Tongue (tissue), 2 donors: ENCODE measurements around the gene SPATC1L. TPM values are rescaled to one million over a fixed set of nuclear protein-coding genes. Genes with fewer than 3 reads are reported as not detected.
"Not testable (repeated sequence)": the region's sequence is repeated elsewhere in the genome, so short reads cannot be mapped to it uniquely, and the experiment has no call there.

Source experiments
- DNase-seq: peaks from one replicate; pipeline ENCODE4 v3.0.0-alpha.2; 2015
- total RNA-seq: library from RNA; depleted of rRNA; stranded (reverse); fragments of >200 nt; gene quantifications from one replicate; pipeline ENCODE4 v1.2.3, GENCODE V29; 2014

The SPATC1L gene
- total RNA-seq, 1 donor from 2014 or later: 5.9 TPM

GRCh38 chr21:46200877-46201803, 16.9 kb upstream of the SPATC1L start:
- DNase-seq: not testable (repeated sequence)

DNA sequence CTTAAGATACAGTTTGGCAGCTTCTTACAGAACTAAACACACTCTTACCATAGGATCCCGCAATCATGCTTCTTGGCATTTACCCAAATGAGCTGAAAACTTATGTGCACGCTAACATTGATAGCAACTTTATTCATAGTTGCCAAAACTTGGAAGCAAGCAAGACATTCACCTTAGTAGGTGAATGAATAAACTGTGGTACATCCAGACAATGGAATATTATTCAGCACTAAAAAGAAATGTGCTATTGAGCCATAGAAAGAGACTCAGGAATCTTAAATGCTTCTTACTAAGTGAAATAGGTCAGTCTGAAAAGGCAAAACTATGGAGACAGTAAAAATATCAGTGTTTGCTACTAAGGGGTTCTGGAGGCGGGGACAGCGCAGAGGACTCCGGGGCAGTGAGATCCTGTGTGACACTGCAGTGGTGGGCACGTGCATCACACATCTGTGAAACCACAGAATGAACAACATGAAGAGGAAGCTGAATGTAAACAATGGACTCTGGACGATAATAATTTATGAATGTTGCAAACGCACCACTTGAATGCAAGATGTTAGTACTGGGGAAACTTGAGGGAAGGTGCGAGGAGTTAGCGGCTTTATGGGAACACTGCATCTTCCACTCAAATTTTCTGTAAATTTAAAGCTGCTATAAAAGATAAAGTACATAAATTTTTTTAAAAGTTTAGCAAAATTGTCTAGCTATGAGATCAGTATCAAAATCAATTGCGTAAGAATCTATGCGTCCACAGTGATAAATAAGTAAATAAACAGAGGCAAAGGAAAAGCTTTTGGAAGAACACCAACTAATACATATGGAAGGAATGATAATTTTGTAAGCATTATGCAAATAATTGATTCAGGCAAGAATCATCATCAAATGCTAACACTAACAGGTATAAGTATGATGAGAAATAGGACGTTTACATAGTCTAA, 15.4 kb upstream of the SPATC1L start:
- no peak for DNase-seq

DNA sequence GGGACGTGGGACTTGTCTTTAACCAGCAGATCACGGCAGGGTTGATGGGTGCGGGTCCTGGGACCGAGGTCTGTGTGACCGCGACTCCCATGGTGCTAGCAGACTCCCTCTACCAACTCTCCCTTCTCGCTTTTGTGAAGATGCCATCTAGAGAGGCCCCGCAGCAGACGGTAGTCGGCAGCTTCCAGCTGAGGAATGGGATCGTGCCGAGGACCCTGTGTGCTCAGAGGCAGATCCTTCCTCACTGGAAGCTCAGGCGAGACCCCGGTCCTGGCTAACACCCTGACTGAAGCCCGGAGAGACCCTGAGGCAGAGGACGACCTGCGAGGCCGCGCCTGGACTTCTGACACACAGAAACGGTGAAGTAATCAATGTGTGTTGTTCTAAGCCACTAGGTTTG, 12.5 kb upstream of the SPATC1L start:
- no peak for DNase-seq

GRCh38 chr21:46195595-46196195, 11.4 kb upstream of the SPATC1L start:
- no peak for DNase-seq

DNA sequence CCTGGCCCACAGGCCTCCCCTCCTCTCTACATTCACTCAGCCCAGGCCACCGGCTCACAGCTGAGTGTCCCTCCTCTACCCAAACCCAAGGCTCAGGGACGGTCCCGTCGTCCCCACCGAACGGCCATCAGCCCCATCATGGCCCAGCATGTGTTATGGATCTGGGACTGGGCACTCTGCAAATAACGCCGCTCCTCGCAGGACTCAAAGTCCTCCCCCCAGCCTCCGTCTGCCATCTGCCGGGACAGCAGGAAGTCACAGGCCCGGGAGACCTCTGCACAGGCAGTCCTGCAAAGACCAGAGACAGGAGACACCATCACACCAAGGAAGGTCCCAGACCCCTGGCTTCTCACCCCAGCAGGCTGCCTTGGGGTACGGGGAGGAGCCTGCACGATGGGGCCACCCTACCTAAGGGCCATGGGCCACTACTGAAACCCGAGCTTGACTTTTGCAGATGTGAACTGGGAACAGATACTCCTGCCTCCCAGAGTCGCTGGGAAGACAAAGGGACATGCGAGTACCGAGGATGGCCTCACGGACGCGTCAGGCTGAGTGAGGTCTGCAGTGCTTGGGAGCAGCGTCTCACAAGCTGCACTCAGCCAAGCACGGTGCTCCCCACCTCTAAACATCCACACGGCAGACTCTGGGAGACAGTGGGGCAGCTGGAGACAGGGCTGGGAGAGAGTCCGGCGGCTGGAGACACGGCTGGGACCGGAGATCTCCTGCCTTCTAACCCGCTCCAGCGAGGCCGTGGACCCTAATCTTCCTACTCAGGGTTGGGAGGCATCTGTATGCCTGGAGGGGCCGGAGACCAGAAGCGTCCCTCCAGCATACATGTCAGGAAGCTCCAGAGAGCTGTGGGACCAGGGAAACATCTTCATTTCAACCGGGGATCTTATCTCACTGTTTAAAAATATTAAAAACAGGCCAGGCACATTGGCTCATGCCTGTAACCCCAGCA, 10.4 kb upstream of the SPATC1L start:
- DNase-seq: no peak

DNA sequence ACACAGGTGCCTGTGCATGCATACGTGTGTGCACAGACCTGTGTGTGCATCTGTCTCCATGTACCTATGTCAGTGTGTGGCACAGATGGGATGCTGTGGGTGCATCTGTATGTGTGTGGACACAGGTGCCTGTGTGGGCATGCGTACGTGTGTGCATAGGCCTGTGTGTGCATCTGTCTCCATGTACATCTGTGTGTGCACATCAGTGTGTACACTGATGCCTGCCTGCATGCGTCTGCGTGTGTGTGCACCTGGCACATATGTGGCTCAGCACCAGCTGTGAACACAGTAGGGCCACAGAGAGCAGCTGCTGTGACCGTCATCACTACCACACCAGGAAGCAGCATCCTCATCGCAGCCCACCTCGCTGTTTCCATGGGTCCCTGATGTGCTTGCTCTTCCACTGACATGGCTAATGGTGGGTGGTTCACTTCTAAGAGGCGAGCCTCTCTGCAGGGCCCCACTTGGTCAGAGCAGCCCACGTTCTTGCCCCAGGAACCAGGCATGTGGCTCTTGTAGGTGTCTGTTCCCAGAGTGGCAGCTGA, 9.6 kb upstream of the SPATC1L start:
- no peak for DNase-seq

GRCh38 chr21:46191686-46192575, 7.7 kb upstream of the SPATC1L start:
- no peak for DNase-seq

DNA sequence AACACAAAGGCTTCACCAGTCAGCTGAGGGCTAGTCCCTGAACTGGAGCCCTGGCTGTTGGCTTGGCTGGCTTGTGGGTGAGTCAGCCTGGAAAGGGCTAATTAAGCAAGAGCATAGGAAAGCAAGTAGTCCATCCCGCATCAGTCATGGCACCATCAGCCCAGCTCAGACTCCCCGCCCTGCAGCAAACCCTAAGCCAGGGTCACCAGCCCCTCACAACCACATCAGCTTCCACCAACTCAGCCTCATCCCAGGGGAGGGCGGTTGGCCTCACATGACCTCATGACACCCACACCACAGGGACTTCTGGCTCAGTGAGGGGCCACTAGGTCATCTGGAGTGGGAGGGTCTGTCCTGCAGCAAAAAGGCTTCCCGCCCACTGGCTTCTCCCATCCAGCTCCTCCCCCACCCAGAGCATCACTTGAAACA, 7.0 kb upstream of the SPATC1L start:
- no peak for DNase-seq

- no peak for DNase-seq
Observed at GRCh38 chr21:46190491-46191131, 6.4 kb upstream of the SPATC1L start.

DNA sequence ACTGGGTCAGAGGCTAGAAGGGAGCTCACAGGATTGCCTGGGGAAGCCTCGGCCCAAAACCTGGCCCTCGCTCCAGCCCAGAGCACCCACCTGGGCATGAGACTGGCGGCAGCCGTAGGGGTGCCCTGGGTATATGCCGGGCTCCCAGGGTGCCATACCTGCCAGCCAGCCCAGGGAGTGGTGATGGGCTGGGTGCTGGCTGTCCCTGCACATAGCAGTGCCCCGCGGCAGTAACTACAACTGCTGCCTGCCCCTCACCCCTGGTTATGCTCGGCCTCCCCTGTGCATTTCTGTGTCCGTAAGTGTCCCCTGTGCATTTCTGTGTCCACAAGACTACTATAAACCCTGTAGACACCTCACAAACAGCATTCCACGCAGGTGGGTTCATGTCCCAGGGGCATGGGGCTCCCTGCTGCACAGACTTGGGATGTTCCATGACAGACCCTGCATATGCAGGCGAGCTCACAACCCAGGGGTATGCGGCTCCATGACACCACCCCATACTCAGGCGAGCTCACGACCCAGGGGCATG, 5.8 kb upstream of the SPATC1L start:
- DNase-seq: no peak

DNA sequence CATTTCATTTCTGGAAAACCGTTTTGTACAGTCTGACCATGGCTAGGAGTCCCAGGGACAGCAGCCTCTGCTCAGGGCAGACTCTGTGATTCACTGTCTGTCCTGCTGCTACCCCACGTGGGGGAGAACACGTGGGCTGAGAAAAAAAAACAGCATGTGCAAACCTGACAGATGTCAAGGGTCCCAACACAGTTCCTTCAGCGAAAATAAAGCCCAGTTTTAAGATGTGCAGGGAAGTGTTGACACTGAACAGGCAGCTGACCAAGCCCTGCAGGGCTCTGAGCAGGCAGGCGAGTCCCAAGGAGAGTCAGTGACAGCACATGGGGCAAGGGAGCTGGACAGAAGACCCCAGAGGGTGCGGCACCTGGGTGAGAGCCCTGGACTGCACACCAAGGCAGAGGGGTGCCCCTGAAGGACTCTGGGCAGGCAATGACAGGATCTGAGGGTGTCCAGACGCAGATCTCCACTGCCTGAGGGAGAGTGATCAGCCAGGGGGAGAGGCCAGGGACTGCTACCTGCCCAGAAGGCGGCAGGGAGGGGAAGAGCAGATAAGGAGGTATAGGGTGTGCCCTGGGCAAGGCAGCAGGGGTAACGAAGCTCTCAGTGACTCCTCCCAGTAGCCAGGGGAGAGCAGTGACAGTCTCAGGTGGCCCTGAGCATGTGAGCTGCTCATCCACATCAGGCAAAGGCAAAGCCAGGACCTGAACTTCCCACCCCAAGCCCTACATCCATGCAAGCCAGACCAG, 5.1 kb upstream of the SPATC1L start:
- DNase-seq: peak; percentile 21

DNA sequence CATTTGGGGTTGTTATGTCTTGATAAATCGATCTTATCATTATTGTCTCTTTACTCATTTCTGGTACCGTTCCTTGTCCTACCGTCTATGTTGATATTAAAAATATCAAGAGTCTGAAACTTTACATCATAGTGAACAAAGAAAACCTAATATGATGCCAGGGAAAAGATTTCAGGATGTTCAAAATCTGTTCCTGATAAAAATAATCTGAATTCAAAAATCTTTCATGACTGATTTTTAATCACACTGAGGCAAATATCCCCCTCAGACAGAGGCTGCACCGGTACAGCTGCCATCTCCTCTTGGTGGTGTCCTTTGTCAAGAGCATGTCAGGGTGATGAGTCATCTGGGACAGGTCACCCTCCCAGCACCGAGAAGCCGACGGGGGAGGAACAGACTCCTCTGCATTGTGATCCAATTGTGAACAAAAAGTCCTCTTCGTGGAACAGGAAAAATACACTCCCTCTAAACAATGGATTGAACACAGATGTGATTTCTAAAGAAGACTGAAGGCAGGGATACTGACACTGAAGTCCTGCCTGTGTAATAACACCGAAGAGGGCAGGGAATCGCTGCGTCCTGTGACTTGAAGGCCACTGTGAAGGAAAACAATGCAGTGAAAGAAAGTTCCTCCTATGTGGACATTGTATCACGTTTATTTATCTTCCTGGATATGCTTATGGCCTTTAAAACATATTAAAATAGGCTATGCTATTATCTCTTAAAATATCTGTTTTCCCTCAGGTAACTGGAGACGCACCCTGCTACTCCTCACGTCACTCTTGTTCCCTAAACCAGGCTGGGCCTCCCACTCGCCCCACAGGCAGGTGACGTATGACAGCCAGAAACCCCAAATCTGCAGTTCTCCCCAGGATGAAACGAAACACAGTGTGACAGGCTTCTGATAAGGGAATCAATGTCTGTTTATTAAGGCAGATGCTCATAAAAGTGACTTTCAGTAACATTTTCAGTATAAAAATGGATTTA, 4.3 kb upstream of the SPATC1L start:
- DNase-seq: peak; percentile 45

GRCh38 chr21:46187814-46188213, 3.6 kb upstream of the SPATC1L start:
- DNase-seq: no peak

DNA sequence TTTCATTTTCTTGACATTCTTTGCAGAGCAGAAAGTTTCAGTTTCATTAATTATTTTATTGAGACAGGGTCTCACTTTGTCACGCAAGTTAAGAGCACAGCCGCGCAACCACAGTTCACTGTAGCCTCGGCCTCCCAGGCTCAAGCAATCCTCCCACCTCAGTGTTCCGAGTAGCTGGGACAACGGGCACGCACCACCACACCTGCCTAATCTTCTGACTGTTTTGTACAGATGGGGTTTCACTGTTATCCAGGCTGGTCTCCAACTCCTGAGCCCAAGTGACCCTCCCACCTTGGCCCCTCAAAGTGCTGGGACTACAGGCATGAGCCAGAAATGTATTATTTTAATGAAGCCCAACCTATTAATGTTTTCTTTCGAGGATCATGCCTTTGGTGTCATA, 3.0 kb upstream of the SPATC1L start:
- no peak for DNase-seq

- no peak for DNase-seq
Observed at GRCh38 chr21:46185716-46186115, 1.5 kb upstream of the SPATC1L start.

- peak; percentile 83 for DNase-seq
Observed at GRCh38 chr21:46184625-46185555, 631 bp upstream of the SPATC1L start.
